ENCODE data around the gene SMTNL2.
"Not testable (repeated sequence)": the region's sequence is repeated elsewhere in the genome, so short reads cannot be mapped to it uniquely, and the experiment has no call there.

SMTNL2 gene

DNA sequence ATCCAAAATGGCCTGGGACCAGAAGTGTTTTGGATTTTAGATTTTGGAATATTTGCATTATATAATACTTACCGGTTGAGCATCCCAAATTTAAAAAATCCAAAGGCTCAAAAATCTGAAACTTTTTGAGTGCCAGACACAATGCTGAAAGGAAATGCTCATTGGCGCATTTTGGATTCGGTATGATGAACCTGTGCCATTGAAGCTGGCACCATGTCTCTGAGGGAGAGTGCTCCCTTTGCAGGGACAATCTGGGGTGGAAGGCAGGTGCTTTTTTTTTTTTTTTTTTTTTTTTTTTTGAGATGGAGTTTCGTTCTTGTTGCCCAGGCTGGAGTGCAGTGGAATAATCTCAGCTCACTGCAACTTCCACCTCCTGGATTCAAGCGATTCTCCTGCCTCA, 17.7 kb downstream of the SMTNL2 start:
- DNase-seq (ENCODE audit: low read depth) = no peak

DNA sequence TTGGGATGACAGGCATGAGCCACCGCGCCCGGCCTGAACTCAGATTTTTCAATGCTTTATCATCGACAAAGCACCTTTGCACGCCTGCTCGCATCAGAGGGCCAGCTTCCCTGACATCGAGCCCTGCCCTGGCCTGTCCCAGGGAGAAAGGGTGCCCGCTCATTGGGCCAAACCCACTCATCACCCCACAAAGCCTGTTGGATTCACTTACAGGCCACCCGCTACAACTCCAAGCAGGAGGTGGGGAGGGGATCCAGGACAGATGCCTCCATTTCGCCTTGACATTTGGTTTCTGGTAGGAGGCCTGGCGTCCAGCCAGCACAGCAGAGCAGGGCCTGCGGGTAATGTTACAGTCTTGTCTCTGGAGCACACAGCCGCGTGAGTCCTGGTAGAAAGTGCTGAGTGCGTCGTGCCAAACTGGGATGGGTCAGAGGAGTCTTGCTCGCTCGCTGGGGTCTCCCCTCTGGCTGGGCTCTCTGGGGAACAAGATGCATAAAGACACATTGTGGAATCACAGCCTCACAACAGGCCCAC, 19.8 kb downstream of the SMTNL2 start:
- DNase-seq (ENCODE audit: low read depth) = no peak

DNA sequence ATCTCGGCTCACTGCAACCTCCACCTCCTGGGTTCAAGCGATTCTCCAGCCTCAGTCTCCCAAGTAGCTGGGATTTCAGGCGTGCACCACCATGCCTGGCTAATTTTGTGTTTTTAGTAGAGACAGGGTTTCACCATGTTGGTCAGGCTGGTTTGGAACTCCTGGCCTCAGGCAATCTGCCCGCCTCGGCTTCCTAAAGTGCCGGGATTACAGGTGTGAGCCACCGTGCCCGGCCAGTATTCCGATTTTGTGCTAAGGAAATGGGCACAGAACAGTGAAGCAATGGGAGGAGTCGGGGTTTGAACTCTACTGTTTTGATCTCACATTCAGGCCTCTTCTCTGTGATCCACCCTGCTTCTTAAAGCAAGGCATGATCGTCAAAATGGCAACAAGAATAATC, 20.4 kb downstream of the SMTNL2 start:
- DNase-seq (ENCODE audit: low read depth) = not testable (repeated sequence)

DNA sequence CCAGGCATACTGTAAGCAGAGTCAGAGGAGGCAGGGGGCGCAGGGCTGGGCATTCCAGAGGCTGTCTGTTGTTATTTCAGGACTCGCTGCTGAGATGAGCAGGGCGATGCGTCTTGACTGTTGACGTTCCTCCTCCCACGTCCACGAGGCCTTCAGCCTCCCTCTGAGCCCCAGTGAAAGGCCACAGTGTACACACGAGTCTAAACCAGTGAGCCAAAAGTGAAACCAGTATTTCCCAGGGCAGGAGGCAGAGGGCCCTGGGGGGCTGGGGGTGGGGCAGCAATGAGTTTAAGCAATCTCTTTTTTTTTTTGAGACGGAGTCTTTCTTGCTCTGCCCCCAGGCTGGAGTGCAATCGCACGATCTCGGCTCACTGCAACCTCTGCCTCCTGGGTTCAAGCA, 21.5 kb downstream of the SMTNL2 start:
- no peak for DNase-seq (ENCODE audit: low read depth)

DNA sequence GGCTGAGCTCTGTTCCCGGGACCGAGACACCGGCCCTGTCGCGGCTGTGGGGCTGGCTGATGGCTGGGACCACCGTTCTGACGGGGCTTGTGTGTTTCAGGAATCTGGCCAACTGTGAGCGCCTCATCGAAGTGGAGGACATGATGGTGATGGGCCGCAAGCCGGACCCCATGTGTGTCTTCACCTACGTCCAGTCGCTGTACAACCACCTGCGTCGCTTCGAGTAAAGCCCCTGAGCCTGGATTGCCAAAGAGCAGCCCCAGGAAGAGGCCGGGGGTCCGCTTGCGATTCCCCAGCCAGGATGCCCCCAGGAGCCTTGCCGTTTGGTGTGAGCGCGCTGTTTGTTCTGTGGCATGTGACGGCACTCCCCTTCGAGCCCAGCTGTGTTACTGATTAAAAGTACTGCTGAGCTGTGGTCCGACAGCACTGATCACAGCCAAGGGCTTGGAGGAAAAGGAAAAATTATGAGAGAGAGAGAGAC, 23.0 kb downstream of the SMTNL2 start:
- DNase-seq (ENCODE audit: low read depth) = no peak

DNA sequence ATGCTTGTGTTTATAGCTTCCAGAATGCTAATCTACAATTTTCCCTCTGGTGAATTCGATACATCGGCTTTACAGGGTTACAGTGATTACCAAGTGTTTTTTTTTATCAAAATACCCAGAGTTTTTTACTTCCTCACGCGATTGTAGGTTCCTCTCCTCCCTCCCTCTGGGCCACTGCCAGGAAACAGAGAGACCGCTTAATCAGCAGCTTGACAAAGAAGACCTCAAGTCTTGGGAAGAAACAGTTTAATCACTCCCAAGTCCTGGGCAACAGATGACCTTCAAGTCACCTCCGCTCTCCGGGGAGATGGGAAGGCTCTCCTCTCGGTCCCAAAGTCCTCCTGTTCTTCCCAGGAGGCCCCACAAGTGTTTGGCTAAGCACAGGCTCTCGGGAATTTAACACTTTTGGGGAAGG, 23.5 kb downstream of the SMTNL2 start:
- DNase-seq (ENCODE audit: low read depth) = no peak

DNA sequence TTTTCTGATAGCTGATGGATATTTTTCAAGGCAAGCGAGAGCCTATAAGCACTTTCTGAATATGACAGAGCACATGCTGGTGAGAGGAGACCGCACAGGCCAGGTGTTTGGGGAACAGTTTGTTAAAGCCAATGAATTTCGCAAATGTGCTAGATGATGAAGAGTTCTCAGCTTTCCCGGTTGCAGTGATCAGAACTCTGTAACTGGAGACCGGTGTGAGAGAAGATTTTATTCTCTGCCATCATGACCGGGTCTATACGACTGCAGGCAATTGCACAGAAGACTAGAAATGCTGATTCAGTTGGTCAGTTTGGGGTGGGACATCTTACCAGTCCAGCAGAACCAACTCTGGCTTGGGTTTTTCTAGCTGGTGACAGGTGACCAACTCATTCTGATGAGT, 25.4 kb downstream of the SMTNL2 start:
- DNase-seq (ENCODE audit: low read depth) = no peak

DNA sequence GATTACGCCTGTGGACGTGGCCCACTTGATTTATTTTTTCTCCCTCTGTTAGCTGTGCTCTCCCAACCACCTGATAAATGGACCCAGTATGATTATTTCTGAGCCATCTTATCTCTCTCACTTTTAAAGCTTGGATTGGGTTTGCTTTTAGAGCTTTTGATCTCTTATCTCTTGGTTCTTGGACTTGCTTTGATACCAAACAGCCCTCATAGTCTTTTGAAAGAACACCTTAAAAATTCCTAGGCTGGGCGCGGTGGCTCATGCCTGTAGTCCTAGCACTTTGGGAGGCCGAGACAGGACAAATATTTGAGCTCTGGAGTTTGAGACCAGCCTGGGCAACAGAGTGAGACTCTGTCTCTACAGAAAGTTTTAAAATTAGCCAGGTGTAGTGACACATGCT, 25.8 kb downstream of the SMTNL2 start:
- no peak for DNase-seq (ENCODE audit: low read depth)

DNA sequence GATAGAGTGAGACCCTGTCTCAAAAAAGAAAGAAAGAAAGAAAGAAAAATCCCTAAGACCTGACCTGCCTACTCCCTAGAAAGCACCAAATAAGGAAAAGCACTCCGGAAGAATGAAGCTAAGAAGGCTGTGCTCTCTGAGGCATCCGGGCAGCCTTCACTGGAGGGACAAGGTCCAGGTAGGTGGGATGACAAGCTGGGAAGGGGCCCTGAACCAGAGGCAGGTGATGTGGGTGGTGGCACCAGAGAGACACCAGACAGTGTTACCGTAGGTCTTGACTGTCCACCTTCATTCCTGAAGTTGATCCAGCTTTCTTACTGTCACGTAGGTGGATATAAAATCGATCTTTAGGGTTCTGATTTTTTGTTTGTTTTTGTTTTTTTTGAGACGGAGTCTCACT, 26.3 kb downstream of the SMTNL2 start:
- DNase-seq (ENCODE audit: low read depth) = no peak

DNA sequence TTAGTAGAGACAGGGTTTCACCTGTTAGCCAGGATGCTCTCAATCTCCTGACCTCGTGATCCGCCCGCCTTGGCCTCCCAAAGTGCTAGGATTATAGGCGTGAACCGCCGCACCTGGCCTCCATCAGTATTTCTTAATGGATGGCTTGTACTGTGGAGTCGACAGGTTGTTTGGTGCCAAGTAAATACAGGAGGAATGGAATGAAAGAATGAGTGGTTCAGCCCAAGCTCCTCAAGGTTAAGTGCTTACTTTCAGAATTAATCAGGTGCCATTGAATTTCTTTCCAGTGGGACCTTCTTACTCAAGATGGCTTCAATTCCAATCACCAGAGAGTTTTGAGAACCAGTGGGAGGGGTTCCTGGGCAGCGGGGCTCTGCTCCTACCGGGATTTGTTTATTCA, 32.1 kb downstream of the SMTNL2 start:
- DNase-seq (ENCODE audit: low read depth) = no peak

DNA sequence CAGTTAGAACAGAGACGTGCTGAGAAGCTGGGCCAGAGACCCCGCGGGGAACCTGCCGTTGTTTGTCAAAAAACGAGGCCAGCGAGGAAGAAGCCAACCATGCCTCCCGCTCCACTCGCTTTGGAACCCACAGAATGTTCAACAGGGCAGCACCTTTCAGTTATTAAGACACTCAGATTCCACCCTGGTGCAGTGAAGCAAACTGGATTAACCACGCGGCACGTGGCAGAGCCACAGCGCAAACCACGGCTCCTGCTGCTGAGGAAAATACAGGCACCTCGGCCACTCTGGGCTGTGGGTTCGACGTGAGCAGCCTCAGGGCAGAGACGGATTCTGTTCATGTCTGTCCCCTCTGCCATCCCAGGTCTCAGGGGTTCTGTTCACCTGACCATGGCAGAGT, 32.8 kb downstream of the SMTNL2 start:
- DNase-seq (ENCODE audit: low read depth) = no peak

DNA sequence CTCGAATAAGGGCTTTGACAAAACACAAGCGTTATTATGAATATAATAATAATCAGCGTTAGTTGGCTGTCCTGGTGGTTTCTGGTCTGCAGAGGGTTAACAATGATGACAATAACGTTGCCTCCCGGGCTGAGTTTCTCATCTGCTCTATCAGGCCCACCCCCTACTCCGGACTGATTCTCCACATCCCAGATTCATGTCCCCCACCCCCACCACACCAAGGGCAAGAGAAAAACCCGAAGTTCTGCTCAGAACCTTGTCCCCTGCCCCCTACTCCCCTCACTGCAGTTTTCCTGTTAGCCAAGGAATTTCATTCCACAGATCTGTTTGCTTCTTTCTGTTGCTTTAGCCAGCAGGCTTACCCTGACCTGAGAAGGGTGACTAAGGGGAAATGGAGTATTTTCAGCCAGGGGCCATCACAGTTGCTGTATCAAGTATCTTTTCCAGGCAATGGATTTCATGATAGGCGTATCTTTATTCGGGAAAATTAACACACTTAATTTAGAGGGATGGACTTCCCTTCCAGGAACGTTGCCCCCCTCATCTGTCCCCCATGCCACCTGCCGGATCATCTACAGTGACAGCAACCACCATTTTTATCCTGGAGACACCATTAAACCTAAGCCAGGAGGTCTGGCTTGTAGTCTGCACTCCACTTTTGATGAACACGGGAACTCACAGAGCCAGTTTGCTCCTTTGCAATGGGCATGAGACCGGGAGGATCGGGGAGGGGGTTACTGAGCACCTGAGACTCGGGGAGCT, 33.4 kb downstream of the SMTNL2 start:
- DNase-seq (ENCODE audit: low read depth) = no peak

DNA sequence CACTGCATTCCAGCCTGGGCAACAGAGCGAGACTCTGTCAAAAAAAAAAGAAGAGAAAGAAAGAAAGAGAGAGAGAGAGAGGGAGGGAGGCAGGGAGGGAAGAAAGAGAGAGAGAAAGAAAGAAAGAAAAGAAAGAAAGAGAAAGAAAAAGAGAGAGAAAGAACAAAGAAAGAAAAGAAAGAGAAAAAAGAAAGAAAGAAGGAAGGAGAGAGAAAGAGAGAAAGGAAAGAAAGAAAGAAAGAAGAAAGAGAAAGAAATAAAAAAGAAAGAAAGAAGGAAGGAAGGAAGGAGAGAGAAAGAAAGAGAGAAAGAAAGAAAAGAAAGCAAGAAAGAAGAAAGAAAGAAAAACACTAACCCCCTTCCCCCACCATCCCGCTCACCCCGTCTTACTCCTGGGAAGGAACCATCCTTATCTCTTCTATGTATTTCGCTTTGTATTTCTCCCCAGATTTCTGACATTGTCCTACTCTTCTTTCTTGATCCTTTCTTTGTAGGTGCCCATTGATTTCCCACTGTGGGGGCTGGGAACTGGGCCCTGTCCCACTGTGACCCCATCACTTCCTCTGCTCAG, 36.3 kb downstream of the SMTNL2 start:
- DNase-seq (ENCODE audit: low read depth) = no peak

DNA sequence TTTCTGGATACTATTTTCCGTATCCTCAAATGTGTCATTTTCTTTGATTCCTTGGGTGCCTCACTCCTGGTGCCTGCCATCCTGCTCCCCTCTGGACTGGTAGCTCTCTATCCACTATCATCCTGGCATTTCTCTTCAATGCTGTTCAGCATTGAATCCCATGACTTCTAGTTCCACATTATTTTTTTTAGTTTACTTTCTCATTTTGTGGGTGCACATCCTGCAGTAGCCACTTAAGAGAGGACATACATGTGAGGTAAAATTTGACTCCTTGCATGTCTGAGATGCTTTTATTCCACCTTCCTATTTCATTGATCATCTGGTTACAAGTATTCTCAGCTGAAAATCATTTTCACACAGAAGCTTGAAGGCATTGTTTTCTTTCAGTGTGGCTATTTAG, 38.0 kb downstream of the SMTNL2 start:
- DNase-seq (ENCODE audit: low read depth) = no peak

DNA sequence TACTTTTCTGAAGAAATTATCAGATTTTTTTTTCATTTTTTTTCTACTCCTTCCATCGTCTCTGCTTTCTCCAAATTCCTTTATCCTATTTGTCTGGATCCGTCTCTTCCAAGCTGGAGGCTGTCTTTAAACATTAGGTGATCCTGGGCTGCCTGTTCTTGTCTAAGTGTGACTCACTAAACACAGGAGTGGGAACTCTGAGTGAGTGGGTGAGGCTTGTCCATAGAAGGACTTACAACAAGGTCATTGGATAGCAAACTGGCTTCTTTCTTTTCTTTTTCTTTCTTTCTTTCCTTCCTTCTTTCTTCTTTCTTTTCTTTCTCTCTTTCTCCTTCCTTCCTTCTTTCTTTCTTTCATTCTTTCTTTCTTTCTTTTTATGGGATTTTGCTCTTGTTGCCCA, 38.9 kb downstream of the SMTNL2 start:
- DNase-seq (ENCODE audit: low read depth) = no peak

DNA sequence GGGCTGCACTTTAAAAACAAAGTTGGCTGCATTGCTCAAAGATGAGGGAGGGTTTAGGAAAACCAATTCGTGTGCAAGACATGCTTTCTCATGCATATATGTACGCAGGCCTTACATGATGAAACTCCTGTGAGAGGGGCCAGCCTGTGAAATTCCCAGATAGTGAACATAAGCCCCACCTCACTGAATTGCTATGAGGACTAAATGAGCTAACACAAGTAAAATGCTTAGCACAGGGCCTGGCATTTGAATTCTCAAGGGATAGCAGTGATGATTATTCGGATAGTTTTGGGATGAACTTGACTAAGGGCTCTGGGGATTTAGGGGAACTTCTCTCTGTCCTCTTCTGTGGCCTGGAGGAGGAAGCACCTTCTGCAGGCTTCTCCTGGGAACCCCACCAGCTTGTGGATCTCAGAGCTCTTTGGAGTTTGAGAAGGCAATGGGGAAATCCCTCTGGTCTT, 40.2 kb downstream of the SMTNL2 start:
- DNase-seq (ENCODE audit: low read depth) = not testable (repeated sequence)

DNA sequence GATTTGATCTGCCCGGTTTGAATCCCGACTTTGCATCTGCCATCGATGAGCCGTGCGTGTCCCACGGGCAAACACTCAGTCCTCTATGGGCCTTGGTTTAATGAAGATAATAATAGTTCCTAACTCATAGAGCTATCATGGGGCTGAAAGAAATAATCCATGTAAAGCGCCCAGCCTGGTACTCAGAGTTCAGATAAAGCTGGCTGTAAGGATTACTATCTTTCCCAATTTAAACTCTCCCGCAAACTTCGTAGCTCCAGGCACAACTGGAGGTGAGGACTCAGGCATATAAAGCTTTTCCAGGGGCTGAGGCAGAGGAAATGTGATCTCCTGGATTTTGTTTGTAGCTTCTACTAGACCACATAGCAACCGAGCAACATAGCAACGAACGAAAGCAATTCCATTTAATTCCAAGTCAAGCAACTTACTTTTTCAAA, 40.9 kb downstream of the SMTNL2 start:
- no peak for DNase-seq (ENCODE audit: low read depth)

DNA sequence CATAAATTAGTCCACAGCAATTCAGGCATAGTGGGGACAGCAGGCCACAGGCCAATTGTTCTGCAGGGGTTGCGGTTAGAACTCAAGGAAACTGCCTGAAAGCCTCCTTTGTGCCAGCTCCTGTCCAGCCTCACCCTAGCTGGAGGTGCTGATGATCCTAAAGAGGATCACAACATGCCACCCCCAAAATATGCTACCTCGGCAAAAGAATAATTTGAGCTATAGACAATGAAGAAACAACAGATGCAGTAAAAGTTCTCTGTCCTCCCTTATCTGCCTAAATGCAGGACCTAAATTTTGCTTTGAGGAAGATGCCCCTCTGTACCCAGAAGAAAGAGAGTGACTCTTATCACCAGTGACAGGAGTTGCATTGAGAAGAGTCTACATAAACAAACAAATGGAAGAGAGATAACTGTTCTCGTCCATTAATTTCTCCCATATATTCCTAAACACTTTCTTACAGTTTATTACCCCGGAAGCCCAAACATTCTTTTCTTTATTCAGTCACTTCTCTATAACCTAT, 42.5 kb downstream of the SMTNL2 start:
- DNase-seq (ENCODE audit: low read depth) = no peak

DNA sequence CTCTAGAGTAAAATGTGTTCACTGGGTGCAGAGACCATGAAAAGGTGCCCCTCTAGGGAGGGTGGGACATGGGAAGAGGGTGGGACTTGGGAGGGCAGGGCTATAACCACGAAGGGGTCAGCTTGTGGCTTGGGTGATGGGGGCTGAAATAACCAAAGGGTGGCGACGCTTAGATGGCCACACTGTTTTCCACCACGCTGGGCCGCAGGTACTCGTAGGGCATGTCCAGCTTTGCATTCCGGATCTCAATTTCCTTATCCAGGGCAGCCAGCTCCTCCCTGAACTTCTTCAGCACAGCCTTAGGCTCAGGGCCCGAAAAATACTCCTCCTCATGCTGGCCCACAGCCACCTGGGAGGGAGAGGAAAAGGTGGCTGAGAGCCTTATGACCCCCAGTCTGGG, 47.1 kb downstream of the SMTNL2 start:
- DNase-seq (ENCODE audit: low read depth) = no peak

DNA sequence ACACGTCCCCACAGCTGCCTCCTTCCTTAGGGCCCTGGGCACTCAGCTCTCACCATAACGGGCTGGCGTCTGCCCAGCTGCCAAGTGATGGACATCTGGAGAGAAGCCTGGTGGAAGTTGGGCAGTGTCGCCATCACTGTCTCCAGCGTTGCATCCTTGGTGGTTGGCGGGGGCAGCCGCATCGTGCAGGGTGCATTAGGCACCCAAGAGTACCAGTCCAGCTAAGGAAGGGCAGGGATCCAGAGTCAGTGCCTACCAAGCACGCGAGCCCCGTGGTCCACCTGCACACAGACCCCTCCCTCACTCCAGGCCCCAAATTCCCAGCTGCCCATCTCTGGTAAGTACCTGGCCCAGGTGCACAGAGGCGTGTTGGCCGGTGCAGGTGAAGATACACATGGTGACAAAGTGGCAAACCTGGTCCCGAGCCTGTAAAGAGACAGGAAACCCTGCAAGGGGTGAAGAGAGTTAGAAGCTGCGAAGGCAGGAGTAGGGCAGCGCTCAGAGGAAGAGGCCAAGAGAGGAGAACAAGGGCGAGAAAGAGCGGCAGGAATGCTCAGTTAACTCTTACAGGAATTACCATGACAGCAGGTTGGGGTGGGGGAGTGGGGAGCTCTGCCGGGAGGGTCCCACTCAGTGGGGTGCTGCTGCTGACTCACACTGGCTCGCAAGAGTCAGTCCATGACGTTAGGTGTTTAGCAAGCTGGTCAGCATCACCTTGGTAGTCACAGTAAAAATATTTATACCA, 47.7 kb downstream of the SMTNL2 start:
- DNase-seq (ENCODE audit: low read depth) = no peak

DNA sequence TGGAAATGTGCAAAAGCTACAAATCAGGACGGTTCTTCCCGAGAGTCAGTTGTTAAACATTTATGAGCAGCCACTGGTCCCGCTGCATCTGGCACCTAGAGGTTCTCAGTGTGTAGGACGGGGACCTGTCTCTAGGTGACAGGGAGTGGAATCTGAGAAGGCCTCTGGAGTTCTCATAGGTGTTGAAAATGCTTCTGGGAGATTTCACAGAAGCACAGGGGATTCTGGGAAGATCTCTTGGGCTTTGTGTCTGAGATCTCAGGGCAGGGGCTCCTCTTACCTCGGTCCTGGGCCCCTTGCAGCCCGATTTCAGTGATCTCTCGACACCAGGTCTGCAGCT, 48.2 kb downstream of the SMTNL2 start:
- no peak for DNase-seq (ENCODE audit: low read depth)

DNA sequence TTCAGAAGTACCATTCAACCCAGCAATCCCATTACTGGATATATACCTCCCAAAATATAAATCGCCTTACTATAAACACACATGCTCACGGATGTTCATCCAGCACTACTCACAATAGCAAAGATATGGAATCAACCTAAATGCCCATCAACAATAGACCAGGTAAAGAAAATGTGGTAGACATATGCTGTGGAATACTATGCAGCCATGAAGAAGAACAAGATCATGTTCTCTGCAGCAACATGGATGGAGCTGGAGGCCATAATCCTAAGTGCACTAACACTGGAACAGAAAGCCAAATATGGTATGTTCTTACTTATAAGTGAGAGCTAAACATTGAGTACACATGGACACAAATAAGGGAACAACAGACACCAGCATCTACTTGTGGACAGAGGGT, 49.3 kb downstream of the SMTNL2 start:
- no peak for DNase-seq (ENCODE audit: low read depth)

DNA sequence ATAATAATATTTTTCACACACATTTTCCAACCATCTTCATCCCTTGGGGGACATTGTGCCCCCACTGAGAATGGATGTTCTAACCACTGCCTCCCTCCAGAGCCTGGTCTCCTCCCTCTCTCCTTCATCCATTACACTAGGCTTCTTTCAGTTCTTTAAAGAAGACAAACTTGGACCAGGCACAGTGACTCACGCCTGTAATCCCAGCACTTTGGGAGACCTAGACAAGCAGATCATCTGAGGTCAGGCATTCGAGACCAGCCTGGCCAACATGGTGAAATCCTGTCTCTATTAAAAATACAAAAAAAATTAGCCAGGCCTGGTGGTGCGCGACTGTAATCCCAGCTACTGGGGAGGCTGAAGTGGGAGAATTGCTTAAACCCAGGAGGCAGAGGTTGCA, 50.6 kb downstream of the SMTNL2 start:
- no peak for DNase-seq (ENCODE audit: low read depth)

All from stimulated activated CD8-positive, alpha-beta memory T cell treated with anti-CD3 and anti-CD28 coated beads, Interleukin-7, amount 100 ng/mL, for 24 hours (primary cell).